GM21825 (cell line): ENCODE data around the gene WDR38.

Experiments used
- ATAC-seq: cut with Tn5 transposase; IDR thresholded peaks from one replicate; pipeline ENCODE4 v1.9.1; 2021; ENCODE audit warnings: mild to moderate bottlenecking, moderate library complexity; ENCODE audit not compliant: unreplicated experiment

Gene WDR38

GRCh38 chr9:124855944-124856765 is 2.9 kb downstream of the WDR38 start:
- no peak for ATAC-seq

- ATAC-seq: no peak
Observed at GRCh38 chr9:124857533-124858162, 4.4 kb downstream of the WDR38 start.

- ATAC-seq: no peak
Observed at GRCh38 chr9:124858330-124859046, 5.2 kb downstream of the WDR38 start.

- no peak for ATAC-seq
Observed at GRCh38 chr9:124859803-124860581, 6.7 kb downstream of the WDR38 start.

GRCh38 chr9:124860582-124861341 is 7.5 kb downstream of the WDR38 start:
- no peak for ATAC-seq

- peak; percentile 90 for ATAC-seq
Observed at GRCh38 chr9:124861342-124862229, 8.3 kb downstream of the WDR38 start, which contains the start of the genes ARPC5L and RPL35. Gene ARPC5L, plus strand, starts transcription at chr9:124862130. Its CDS starts 7,161 bp downstream, at chr9:124869291. Gene RPL35, minus strand, starts transcription at chr9:124861957. Its CDS starts 45 bp downstream, at chr9:124861912.

- ATAC-seq: no peak
Observed at GRCh38 chr9:124863371-124863871, 10.2 kb downstream of the WDR38 start.

GRCh38 chr9:124868511-124869465 is 15.5 kb downstream of the WDR38 start:
- ATAC-seq: peak; percentile 70

GRCh38 chr9:124869466-124869985 is 16.3 kb downstream of the WDR38 start:
- ATAC-seq: peak; percentile 1

GRCh38 chr9:124869986-124870560 is 16.8 kb downstream of the WDR38 start:
- ATAC-seq: peak; percentile 40

GRCh38 chr9:124870723-124871122 is 17.5 kb downstream of the WDR38 start:
- no peak for ATAC-seq

GRCh38 chr9:124871156-124871561 is 17.9 kb downstream of the WDR38 start:
- no peak for ATAC-seq

- ATAC-seq: no peak
Observed at GRCh38 chr9:124873664-124874063, 20.4 kb downstream of the WDR38 start.

- no peak for ATAC-seq
Observed at GRCh38 chr9:124875501-124875900, 22.2 kb downstream of the WDR38 start.

- ATAC-seq: no peak
Observed at GRCh38 chr9:124877021-124877782, 23.9 kb downstream of the WDR38 start.

GRCh38 chr9:124878021-124878420 is 24.8 kb downstream of the WDR38 start:
- no peak for ATAC-seq
